Measurements from ENCODE around the gene MAP1LC3A. TPM values are rescaled to one million over a fixed set of nuclear protein-coding genes. Genes with fewer than 3 reads are reported as not detected.
"Not testable (repeated sequence)": the region's sequence is repeated elsewhere in the genome, so short reads cannot be mapped to it uniquely, and the experiment has no call there.

MAP1LC3A gene
- total and polyA plus RNA-seq, 12 donors = 61.5 to 137 (median 74.6) TPM

DNA sequence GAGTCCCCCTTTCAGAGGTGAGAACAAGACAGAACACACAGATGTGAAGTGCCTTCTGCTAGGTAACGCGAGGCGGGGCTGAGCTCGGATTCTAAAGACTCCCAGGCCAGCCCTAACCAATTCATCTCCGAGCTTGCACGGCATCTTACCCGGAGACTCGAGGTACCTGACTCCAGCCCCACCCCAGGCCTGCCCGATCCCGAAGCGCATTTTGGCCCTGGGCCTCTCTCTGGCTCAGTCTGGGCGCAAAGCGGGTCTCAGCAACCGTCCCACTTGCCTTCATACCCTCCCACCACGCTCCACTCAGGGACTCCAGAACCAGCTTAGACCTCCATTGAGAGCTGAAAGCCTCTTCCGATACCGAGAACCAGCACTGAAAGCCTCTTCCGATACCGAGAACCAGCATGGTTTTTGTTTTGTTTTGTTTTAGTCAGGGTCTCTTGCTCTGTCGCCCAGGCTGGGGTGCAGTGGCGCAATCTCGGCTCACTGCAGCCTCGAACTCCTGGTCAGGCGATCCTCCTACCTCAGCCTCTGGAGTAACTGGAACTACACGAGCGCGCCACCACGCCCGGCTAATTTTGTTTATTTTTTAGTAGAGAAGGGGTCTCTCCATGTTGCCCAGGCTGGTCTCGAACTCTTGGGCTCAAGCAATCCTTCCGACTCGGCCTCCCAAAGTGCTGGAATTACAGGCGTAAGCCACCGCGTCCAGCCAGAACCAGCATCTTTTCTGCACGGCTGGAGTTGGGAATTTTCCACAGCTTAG, 42.9 kb upstream of the MAP1LC3A start:
- intact Hi-C loops (cut with DNase I) = loop anchor here in 2 of 10 donors (5.0 to 10.0 kb wide), 2 partner anchors 203 to 661 kb away; no protein-coding TSS in a partner anchor
- Histone ChIP-seq H3K27ac (peak overlapping the region in 9 of 10 donors; percentile 85 to 98 (median 96)), H3K4me1 (peaks cover 0 to 67% (median 39%) of the 10 kb centered on the region in 9 donors), H3K27me3 (no peaks in the 10 kb centered on the region), H3K9me3 (no peaks in the 10 kb centered on the region), H3K4me3 (peak overlapping the region; percentile 48 to 92 (median 74)), H3K36me3 (peaks cover 0 to 51% (median 8%) of the 10 kb centered on the region in 9 donors)
- TF ChIP-seq, protein P1, sequence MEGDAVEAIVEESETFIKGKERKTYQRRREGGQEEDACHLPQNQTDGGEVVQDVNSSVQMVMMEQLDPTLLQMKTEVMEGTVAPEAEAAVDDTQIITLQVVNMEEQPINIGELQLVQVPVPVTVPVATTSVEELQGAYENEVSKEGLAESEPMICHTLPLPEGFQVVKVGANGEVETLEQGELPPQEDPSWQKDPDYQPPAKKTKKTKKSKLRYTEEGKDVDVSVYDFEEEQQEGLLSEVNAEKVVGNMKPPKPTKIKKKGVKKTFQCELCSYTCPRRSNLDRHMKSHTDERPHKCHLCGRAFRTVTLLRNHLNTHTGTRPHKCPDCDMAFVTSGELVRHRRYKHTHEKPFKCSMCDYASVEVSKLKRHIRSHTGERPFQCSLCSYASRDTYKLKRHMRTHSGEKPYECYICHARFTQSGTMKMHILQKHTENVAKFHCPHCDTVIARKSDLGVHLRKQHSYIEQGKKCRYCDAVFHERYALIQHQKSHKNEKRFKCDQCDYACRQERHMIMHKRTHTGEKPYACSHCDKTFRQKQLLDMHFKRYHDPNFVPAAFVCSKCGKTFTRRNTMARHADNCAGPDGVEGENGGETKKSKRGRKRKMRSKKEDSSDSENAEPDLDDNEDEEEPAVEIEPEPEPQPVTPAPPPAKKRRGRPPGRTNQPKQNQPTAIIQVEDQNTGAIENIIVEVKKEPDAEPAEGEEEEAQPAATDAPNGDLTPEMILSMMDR (IDR thresholded peaks at IDR 0.05) = no peak
- ATAC-seq (peak; percentile 3 to 68 (median 39)), DNase-seq (peak in 1 of 2 donors; percentile 24)
- 4 to 6% methylated on average over 36 of the region's 36 CpGs for WGBS, 2 donors

DNA sequence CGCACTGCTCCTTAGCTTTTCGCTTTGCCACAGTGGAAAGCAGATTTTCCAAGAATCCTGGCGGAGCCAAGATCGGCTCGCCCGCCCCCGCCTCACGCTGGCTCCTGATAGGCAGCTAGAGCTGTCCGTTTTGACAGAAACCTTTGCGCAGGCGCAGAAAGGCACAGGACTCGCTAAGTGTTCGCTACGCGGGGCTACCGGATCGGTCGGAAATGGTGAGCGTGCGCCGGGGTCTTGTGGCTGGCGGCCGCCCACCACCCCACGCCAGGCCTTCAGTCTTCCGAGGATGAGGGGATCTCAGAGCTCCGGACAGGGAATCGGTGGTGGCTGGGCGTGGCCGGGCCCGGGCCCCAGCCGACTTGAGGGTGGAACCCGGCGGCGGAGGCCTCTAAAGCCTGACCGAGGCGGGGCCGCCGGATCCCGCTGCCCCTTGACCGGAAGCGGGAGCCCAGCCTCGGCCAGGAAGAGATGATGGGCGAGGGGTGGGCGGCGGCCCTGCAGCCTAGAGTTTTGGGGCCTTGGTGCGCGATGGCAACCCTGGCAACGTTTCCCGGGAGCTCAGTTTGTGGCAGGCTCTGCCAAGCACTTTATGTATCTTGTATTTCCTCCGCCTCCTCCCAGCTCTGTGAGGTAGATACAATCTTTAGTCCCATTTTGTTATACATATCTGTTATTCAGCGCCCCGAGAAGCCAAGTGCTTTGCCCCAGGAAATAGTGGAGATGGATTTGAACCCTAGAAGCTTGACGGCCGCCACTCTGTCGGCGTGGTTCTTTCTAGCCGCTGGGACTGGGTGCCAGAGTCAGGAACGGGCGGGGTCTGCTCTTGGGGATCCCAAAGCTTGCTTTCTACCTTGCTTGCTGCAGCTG, 42.0 kb upstream of the MAP1LC3A start, which contains the start of gene DYNLRB1:
Gene DYNLRB1, plus strand, starts transcription at position 176 of the 867 bp plus-strand sequence. Its CDS starts 37 bp downstream, at position 213.
- H3K9me3 ChIP-seq = no peaks in the 10 kb centered on the region
- H3K36me3 ChIP-seq = peaks cover 0 to 46% (median 8%) of the 10 kb centered on the region in 9 donors
- WGBS, 2 donors = 0% methylated on average over 59 of the region's 59 CpGs
- peaks cover 0 to 75% (median 43%) of the 10 kb centered on the region in 9 donors for H3K4me1 ChIP-seq
- no peaks in the 10 kb centered on the region for H3K27me3 ChIP-seq
- H3K27ac ChIP-seq = peak within 1 kb of the TSS; percentile 85 to 98 (median 96)
- ATAC-seq (peak; percentile 96 to 98 (median 97)), DNase-seq (peak; percentile 97 to 98)
- TF ChIP-seq, protein P1 (IDR thresholded peaks at IDR 0.05) = no peak
- intact Hi-C loops (cut with DNase I) = loop anchor here in 2 of 10 donors (5.0 to 10.0 kb wide), 2 partner anchors 204 to 662 kb away; no protein-coding TSS in a partner anchor
- H3K4me3 ChIP-seq = peak within 1 kb of the TSS; percentile 48 to 92 (median 74)

DNA sequence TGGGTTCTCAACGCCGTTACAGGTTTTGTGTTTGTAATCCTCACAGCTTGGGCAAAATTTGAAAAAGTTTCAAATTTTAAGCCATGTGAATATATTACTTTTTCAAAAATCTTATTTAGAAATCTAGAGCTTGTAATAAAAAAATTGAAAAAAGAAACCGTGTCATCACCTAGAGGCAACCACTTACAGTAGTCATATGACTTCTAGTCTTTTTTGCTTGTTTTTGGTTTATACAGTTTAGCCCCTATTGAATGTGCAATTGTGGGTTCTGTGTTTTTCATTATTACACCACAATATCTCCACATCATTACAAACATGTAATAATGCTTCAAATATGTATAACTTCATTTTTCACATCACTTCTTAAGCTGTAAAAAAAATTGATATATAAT, 41.4 kb upstream of the MAP1LC3A start:
- 0 to 1% methylated on average over 3 of the region's 3 CpGs for WGBS, 2 donors
- intact Hi-C loops (cut with DNase I) = loop anchor here in 2 of 10 donors (5.0 to 10.0 kb wide), 2 partner anchors 205 to 662 kb away; no protein-coding TSS in a partner anchor
- Histone ChIP-seq H3K9me3 (no peaks in the 10 kb centered on the region), H3K4me1 (peaks cover 0 to 80% (median 43%) of the 10 kb centered on the region in 9 donors), H3K36me3 (peaks cover 0 to 40% (median 8%) of the 10 kb centered on the region in 9 donors), H3K27me3 (no peaks in the 10 kb centered on the region), H3K27ac (peak overlapping the region in 9 of 10 donors; percentile 85 to 98 (median 96)), H3K4me3 (peak overlapping the region; percentile 48 to 92 (median 74))
- no peak for DNase-seq
- TF ChIP-seq, protein P1 (IDR thresholded peaks at IDR 0.05) = no peak
- no peak for ATAC-seq

DNA sequence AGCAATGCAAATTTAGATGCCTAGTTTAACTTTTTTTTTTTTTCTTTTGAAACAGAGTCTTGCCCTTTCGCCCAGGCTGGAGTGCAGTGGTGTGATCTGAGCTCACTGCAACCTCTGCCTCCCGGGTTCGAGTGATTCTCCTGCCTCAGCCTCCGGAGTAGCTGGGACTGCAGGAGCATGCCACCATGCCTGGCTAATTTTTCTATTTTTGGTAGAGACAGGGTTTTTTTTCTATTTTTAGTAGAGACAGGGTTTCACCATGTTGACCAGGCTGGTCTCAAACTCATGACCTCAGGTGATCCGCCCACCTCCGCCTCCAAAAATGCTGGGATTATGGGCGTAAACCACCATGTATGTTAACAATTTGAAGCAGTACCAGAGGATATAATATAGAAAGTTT, 39.7 kb upstream of the MAP1LC3A start:
- H3K4me1 ChIP-seq = peaks cover 4 to 86% (median 56%) of the 10 kb centered on the region in 9 donors

DNA sequence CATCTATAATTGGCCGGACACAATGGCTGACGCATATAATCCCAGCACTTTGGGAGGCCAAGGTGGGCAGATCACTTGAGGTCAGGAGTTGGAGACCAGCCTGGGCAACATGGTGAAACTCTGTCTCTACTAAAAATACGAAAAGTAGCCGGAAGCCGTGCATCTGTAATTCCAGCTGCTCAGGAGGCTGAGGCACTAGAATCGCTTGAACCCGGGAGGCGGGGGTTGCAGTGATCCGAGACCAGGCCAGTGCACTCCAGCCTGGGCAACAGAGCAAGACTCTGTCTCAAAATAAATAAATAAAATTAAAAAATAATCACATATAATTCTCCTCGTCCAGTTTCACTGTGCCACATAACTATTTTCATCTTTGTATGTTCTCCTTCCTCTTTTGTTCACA, 38.7 kb upstream of the MAP1LC3A start:
- H3K27ac ChIP-seq, DNase-seq, H3K9me3 ChIP-seq, H3K27me3 ChIP-seq, H3K4me3 ChIP-seq, ATAC-seq: not testable (repeated sequence)
- Histone ChIP-seq H3K36me3 (peaks cover 0 to 42% (median 8%) of the 10 kb centered on the region in 9 donors), H3K4me1 (peaks cover 4 to 87% (median 61%) of the 10 kb centered on the region in 9 donors)
- WGBS, 2 donors = 90 to 92% methylated on average over 10 of the region's 10 CpGs
- intact Hi-C loops (cut with DNase I) = loop anchor here in 7 of 10 donors (5.0 to 10.0 kb wide), 5 partner anchors 205 to 665 kb away; no protein-coding TSS in a partner anchor

More for the DNA sequence above, 39.7 kb upstream of the MAP1LC3A start:
- not testable (repeated sequence) for H3K27ac ChIP-seq, DNase-seq, ATAC-seq, H3K27me3 ChIP-seq, H3K9me3 ChIP-seq, H3K4me3 ChIP-seq
- intact Hi-C loops (cut with DNase I) = loop anchor here in 2 of 10 donors (5.0 to 10.0 kb wide), 2 partner anchors 207 to 664 kb away; no protein-coding TSS in a partner anchor
- peaks cover 0 to 35% (median 8%) of the 10 kb centered on the region in 9 donors for H3K36me3 ChIP-seq
- WGBS, 2 donors = 89 to 93% methylated on average over 7 of the region's 7 CpGs
